ENCODE data around the gene PNPO.

GRCh38 chr17:47897561-47897960, 43.8 kb upstream of the PNPO start:
- TF ChIP-seq POLR2AphosphoS5 (IDR thresholded peaks at IDR 0.05; ENCODE audit: low read depth, low read length) (no peak), DMTF1 (CRISPR knock-in tag; IDR thresholded peaks at IDR 0.05) (no peak), ZBTB1 (CRISPR knock-in tag; IDR thresholded peaks at IDR 0.05; ENCODE audit: borderline replicate concordance) (no peak), CTCF (CRISPR knock-in tag; IDR thresholded peaks at IDR 0.05) (no peak), SPEN (CRISPR knock-in tag; IDR thresholded peaks at IDR 0.05; ENCODE audit: low read depth) (no peak), TARDBP (CRISPR knock-in tag; IDR thresholded peaks at IDR 0.05) (no peak)
